Activated gamma-delta T cell treated with Interleukin-2 at 50 U/mL for 16 hours (primary cell): ENCODE measurements around the gene USP43.

ENCODE experiments used
- DNase-seq: peaks from one replicate; pipeline ENCODE4 v3.0.0-alpha.2; 2020

The USP43 gene

GRCh38 chr17:9715503-9716016, 70.2 kb downstream of the USP43 start:
- DNase-seq: no peak

GRCh38 chr17:9725575-9725974, 80.3 kb downstream of the USP43 start:
- DNase-seq: no peak

- no peak for DNase-seq
These were observed 81.0 kb downstream of the USP43 start for GRCh38 chr17:9726291-9726690.

- no peak for DNase-seq
These were observed 82.7 kb downstream of the USP43 start for GRCh38 chr17:9728005-9728404.

GRCh38 chr17:9728564-9728963, 83.2 kb downstream of the USP43 start:
- no peak for DNase-seq

GRCh38 chr17:9729034-9729650, 83.8 kb downstream of the USP43 start:
- no peak for DNase-seq

GRCh38 chr17:9729735-9730420, 84.6 kb downstream of the USP43 start:
- DNase-seq: no peak

- no peak for DNase-seq
These were observed 105.2 kb downstream of the USP43 start for GRCh38 chr17:9750524-9750923.

- DNase-seq: no peak
These were observed 109.8 kb downstream of the USP43 start for GRCh38 chr17:9755083-9755482.

GRCh38 chr17:9760266-9760665, 114.9 kb downstream of the USP43 start:
- DNase-seq: no peak

GRCh38 chr17:9763643-9764042, 118.3 kb downstream of the USP43 start:
- DNase-seq: no peak

- no peak for DNase-seq
These were observed 120.0 kb downstream of the USP43 start for GRCh38 chr17:9765322-9765721.

GRCh38 chr17:9766970-9767369, 121.7 kb downstream of the USP43 start:
- DNase-seq: no peak

- no peak for DNase-seq
These were observed 122.2 kb downstream of the USP43 start for GRCh38 chr17:9767432-9767991.

GRCh38 chr17:9768381-9768934, 123.1 kb downstream of the USP43 start:
- DNase-seq: no peak

GRCh38 chr17:9769036-9769695, 123.8 kb downstream of the USP43 start:
- DNase-seq: no peak

GRCh38 chr17:9771465-9771864, 126.1 kb downstream of the USP43 start:
- DNase-seq: no peak

GRCh38 chr17:9772658-9773057, 127.3 kb downstream of the USP43 start:
- DNase-seq: no peak

- no peak for DNase-seq
These were observed 131.6 kb downstream of the USP43 start for GRCh38 chr17:9776911-9777310.
